IMR-90 (cell line): ENCODE data around the gene FAF1. TPM values are rescaled to one million over a fixed set of nuclear protein-coding genes. Genes with fewer than 3 reads are reported as not detected.

Experiments used
- ATAC-seq: fragments of 200-7000 bp; cut with Tn5 transposase; 2 replicates; pipeline ENCODE4 v1.9.1; 2020; ENCODE audit warnings: low read depth, mild to moderate bottlenecking, moderate library complexity
- BruUV-seq: library from RNA; stranded (reverse); fragments of 400-500 nt; replicated peaks from 2 replicates; lab custom pipeline; 2021; lab: Mats Ljungman, UMichigan
- CTCF ChIA-PET: fragments of 300-600 bp; formaldehyde crosslinking; extraction: SDS; loops from one replicate; lab custom pipeline; 2021; ENCODE audit warnings: antibody characterized with exemption; lab: Yijun Ruan, JAX
- POLR2A ChIA-PET: fragments of 300-600 bp; sonication (Branson Sonifier 250); formaldehyde crosslinking; loops from one replicate; lab custom pipeline; 2022; ENCODE audit warnings: antibody characterized with exemption; ENCODE audit not compliant: unreplicated experiment; lab: Charles Lee
- DNase-seq: peaks from one replicate; pipeline ENCODE4 v3.0.0; 2013
- H2AFZ ChIP-seq: replicated peaks from 2 replicates; pipeline ENCODE3; 2013; ENCODE audit warnings: low read length, mild to moderate bottlenecking; ENCODE audit not compliant: poor library complexity
- H2AK5ac ChIP-seq: 2 replicates; pipeline ENCODE4 v1.6.1; 2013; ENCODE audit warnings: low read depth, low read length, inconsistent platforms
- H2AK9ac ChIP-seq: replicated peaks from 2 replicates; pipeline ENCODE3; 2013; ENCODE audit warnings: mild to moderate bottlenecking, low read depth, low read length, moderate library complexity; ENCODE audit not compliant: poor library complexity
- H2BK120ac ChIP-seq: 2 replicates; pipeline ENCODE4 v1.6.1; 2013; ENCODE audit warnings: low read depth, low read length, inconsistent platforms
- H2BK15ac ChIP-seq: 3 replicates; pipeline ENCODE4 v1.6.1; 2013; ENCODE audit warnings: low read depth, low read length, inconsistent platforms
- H2BK20ac ChIP-seq: 2 replicates; pipeline ENCODE4 v1.6.1; 2013; ENCODE audit warnings: low read depth, mild to moderate bottlenecking, inconsistent platforms, low read length, moderate library complexity
- H2BK5ac ChIP-seq: 2 replicates; pipeline ENCODE4 v1.6.1; 2013; ENCODE audit warnings: mild to moderate bottlenecking, low read depth, low read length, inconsistent platforms; ENCODE audit not compliant: poor library complexity, severe bottlenecking
- H3K14ac ChIP-seq: replicated peaks from 2 replicates; pipeline ENCODE4 v1.6.1; 2013; ENCODE audit warnings: low read depth, low read length, inconsistent platforms
- H3K18ac ChIP-seq: 2 replicates; pipeline ENCODE4 v1.6.1; 2013; ENCODE audit warnings: low read depth, low read length, control low read depth
- H3K23ac ChIP-seq: 2 replicates; pipeline ENCODE4 v1.6.1; 2013; ENCODE audit warnings: low read depth, low read length, inconsistent platforms
- H3K27ac ChIP-seq: 2 replicates; pipeline ENCODE4 v1.5.1; 2013; ENCODE audit warnings: mild to moderate bottlenecking, control low read depth, low read length; ENCODE audit not compliant: insufficient read depth
- H3K27me3 ChIP-seq: 2 replicates; pipeline ENCODE4 v1.6.1; 2013; ENCODE audit warnings: low read length; ENCODE audit not compliant: control insufficient read depth, insufficient read depth
- H3K36me3 ChIP-seq: 2 replicates; pipeline ENCODE4 v1.6.1; 2013; ENCODE audit warnings: low read length, mixed read lengths; ENCODE audit not compliant: control insufficient read depth, insufficient read depth
- H3K4ac ChIP-seq: 2 replicates; pipeline ENCODE4 v1.6.1; 2013; ENCODE audit warnings: low read depth, low read length, inconsistent platforms
- H3K4me1 ChIP-seq: 2 replicates; pipeline ENCODE4 v1.6.1; 2013; ENCODE audit warnings: low read length, mixed read lengths; ENCODE audit not compliant: control insufficient read depth, insufficient read depth
- H3K4me2 ChIP-seq: 2 replicates; pipeline ENCODE4 v1.6.1; 2013; ENCODE audit warnings: low read depth, mild to moderate bottlenecking, control low read depth, low read length, moderate library complexity
- H3K4me3 ChIP-seq: 2 replicates; pipeline ENCODE4 v1.5.1; 2013; ENCODE audit warnings: low read depth, mild to moderate bottlenecking, control low read depth, low read length, moderate library complexity; ENCODE audit not compliant: insufficient read depth
- H3K56ac ChIP-seq: 2 replicates; pipeline ENCODE4 v1.6.1; 2013; ENCODE audit warnings: low read length, inconsistent platforms; ENCODE audit not compliant: insufficient read depth; ENCODE audit errors: extremely low read depth
- H3K79me1 ChIP-seq, 2 experiments: 2 replicates each; pipeline ENCODE4 v1.6.1; 2013; ENCODE audit warnings: low read length in 2 of 2, inconsistent platforms in 1 of 2, low read depth in 1 of 2
- H3K9ac ChIP-seq: 2 replicates; pipeline ENCODE4 v1.6.1; 2013; ENCODE audit warnings: low read depth, low read length, control low read depth
- H3K9me1 ChIP-seq: 2 replicates; pipeline ENCODE4 v1.6.1; 2013; ENCODE audit warnings: low read length, inconsistent platforms; ENCODE audit not compliant: insufficient read depth
- H3K9me3 ChIP-seq: 2 replicates; pipeline ENCODE4 v1.6.1; 2013; ENCODE audit warnings: low read length; ENCODE audit not compliant: control insufficient read depth, insufficient read depth
- H4K20me1 ChIP-seq: 2 replicates; pipeline ENCODE4 v1.6.1; 2013; ENCODE audit warnings: low read length, inconsistent platforms; ENCODE audit not compliant: insufficient read depth
- H4K5ac ChIP-seq: 2 replicates; pipeline ENCODE4 v1.6.1; 2013; ENCODE audit warnings: mild to moderate bottlenecking, low read depth, low read length, control low read depth
- H4K8ac ChIP-seq, 2 experiments: 2 replicates each; pipeline ENCODE4 v1.6.1; 2013; ENCODE audit warnings: low read depth in 2 of 2, low read length in 2 of 2, control low read depth in 1 of 2, inconsistent platforms in 1 of 2
- H4K91ac ChIP-seq: 2 replicates; pipeline ENCODE4 v1.6.1; 2013; ENCODE audit warnings: low read depth, low read length, inconsistent platforms; ENCODE audit not compliant: insufficient read depth
- CEBPB ChIP-seq: IDR thresholded peaks from 2 replicates; pipeline ENCODE4 v1.6.1; 2012; ENCODE audit warnings: low read depth, low read length, improper control_type of control experiment
- CHD1 ChIP-seq: IDR thresholded peaks from 2 replicates; pipeline ENCODE4 v1.6.1; 2012; ENCODE audit warnings: low read depth, low read length, improper control_type of control experiment
- whole genome bisulfite sequencing, 2 experiments: methylation state at CpG; one replicate each; pipeline versions ENCODE4 v1.1.5 to v1.1.7; 2013; ENCODE audit warnings: missing lambda C conversion rate in 2 of 2; ENCODE audit not compliant: insufficient read length in 1 of 2; ENCODE audit errors: extremely low coverage in 2 of 2; 5-methylcytosine and 5-hydroxymethylcytosine counted together
- dilution Hi-C: fragments of 300-500 bp; cut with HindIII; formaldehyde crosslinking; loops from one replicate; pipeline ENCODE4 v1.14.3; 2018; ENCODE audit warnings: low sequenced_read_pairs; ENCODE audit not compliant: unreplicated experiment
- in situ Hi-C: fragments of 300-500 bp; cut with MboI; formaldehyde crosslinking; loops from 3 replicates; pipeline ENCODE4 v1.14.3; 2019; ENCODE audit warnings: low sequenced_read_pairs, inconsistent platforms, mixed read lengths
- intact Hi-C: fragments of 100-400 bp; cut with micrococcal nuclease; formaldehyde crosslinking; loops from 2 replicates; pipeline ENCODE4 v1.10.0; 2022
- polyA plus RNA-seq, 3 experiments: library from polyadenylated mRNA; depleted of rRNA; stranded (reverse); fragments of >200 nt; gene quantifications; 2 replicates each; pipeline ENCODE4 v1.2.3, GENCODE V29; 2012; ENCODE audit warnings: low replicate concordance in 1 of 3
- total RNA-seq: library from RNA; depleted of rRNA; stranded (reverse); fragments of >200 nt; gene quantifications from 2 replicates; pipeline ENCODE4 v1.2.3, GENCODE V29; 2012

FAF1 gene
- total and polyA plus RNA-seq, 2 of the 4 experiments (the other 2 are of a cell fraction), result 18.8 to 72.9 TPM

GRCh38 chr1:50942334-50942733 lies 17.7 kb downstream of the FAF1 start:
- H4K5ac ChIP-seq, result no peak overlapping the region
- H4K20me1 ChIP-seq, result peaks cover 11% of the 10 kb centered on the region
- no peak overlapping the region for H2BK120ac ChIP-seq
- DNase-seq (no peak), ATAC-seq (no peak)
- H3K9ac ChIP-seq, result no peak overlapping the region
- H4K91ac ChIP-seq, result no peak overlapping the region
- H3K14ac ChIP-seq, result no peak overlapping the region
- no peak overlapping the region for H3K18ac ChIP-seq
- 0 out of 2 replicates have a peak, but pooled peaks cover 2% of the 10 kb centered on the region for H3K36me3 ChIP-seq
- in situ Hi-C loops, result no loop called here
- no peak overlapping the region for H2AK5ac ChIP-seq
- no peak overlapping the region for H2BK15ac ChIP-seq
- no peak overlapping the region for H2AK9ac ChIP-seq
- no peak overlapping the region for H3K4me3 ChIP-seq
- intact Hi-C loops, result no loop called here
- no peak overlapping the region for H2BK5ac ChIP-seq
- dilution Hi-C loops, result no loop called here
- BruUV-seq, result no TSS peak
- H3K23ac ChIP-seq, result no peak overlapping the region
- H3K9me1 ChIP-seq, result peaks cover 8% of the 10 kb centered on the region; the same call in 1 of the 2 replicates
- TF ChIP-seq CEBPB (no peak), CHD1 (no peak)
- H4K8ac ChIP-seq, result no peak overlapping the region
- no peak overlapping the region for H3K4ac ChIP-seq
- no peaks in the 10 kb centered on the region for H3K4me1 ChIP-seq
- no peak overlapping the region for H3K4me2 ChIP-seq
- no peaks in the 10 kb centered on the region for H3K27me3 ChIP-seq
- H3K9me3 ChIP-seq, result no peaks in the 10 kb centered on the region
- no peak overlapping the region for H3K56ac ChIP-seq
- H3K79me1 ChIP-seq, result peaks cover 42 to 66% of the 10 kb centered on the region in 2 experiments
- no peak overlapping the region for H2AFZ ChIP-seq
- H3K27ac ChIP-seq, result no peak overlapping the region
- ChIA-PET CTCF (interaction anchor here (0.6 kb wide), 1 partner anchor 32 kb away, joined by 10 read pairs; no protein-coding TSS in a partner anchor), POLR2A (no interaction called here)
- no peak overlapping the region for H2BK20ac ChIP-seq
- no CpG with 5 or more reads among the region's 1 CpG for WGBS, 2 experiments
